GM19238 (cell line): ENCODE measurements around the gene PPRC1.

Experiments used
- DNase-seq: peaks from one replicate; pipeline ENCODE4 v3.0.0; 2011; ENCODE audit warnings: low spot score; ENCODE audit not compliant: insufficient read length

Gene PPRC1, protein sequence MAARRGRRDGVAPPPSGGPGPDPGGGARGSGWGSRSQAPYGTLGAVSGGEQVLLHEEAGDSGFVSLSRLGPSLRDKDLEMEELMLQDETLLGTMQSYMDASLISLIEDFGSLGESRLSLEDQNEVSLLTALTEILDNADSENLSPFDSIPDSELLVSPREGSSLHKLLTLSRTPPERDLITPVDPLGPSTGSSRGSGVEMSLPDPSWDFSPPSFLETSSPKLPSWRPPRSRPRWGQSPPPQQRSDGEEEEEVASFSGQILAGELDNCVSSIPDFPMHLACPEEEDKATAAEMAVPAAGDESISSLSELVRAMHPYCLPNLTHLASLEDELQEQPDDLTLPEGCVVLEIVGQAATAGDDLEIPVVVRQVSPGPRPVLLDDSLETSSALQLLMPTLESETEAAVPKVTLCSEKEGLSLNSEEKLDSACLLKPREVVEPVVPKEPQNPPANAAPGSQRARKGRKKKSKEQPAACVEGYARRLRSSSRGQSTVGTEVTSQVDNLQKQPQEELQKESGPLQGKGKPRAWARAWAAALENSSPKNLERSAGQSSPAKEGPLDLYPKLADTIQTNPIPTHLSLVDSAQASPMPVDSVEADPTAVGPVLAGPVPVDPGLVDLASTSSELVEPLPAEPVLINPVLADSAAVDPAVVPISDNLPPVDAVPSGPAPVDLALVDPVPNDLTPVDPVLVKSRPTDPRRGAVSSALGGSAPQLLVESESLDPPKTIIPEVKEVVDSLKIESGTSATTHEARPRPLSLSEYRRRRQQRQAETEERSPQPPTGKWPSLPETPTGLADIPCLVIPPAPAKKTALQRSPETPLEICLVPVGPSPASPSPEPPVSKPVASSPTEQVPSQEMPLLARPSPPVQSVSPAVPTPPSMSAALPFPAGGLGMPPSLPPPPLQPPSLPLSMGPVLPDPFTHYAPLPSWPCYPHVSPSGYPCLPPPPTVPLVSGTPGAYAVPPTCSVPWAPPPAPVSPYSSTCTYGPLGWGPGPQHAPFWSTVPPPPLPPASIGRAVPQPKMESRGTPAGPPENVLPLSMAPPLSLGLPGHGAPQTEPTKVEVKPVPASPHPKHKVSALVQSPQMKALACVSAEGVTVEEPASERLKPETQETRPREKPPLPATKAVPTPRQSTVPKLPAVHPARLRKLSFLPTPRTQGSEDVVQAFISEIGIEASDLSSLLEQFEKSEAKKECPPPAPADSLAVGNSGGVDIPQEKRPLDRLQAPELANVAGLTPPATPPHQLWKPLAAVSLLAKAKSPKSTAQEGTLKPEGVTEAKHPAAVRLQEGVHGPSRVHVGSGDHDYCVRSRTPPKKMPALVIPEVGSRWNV (N-terminal part only)

DNA sequence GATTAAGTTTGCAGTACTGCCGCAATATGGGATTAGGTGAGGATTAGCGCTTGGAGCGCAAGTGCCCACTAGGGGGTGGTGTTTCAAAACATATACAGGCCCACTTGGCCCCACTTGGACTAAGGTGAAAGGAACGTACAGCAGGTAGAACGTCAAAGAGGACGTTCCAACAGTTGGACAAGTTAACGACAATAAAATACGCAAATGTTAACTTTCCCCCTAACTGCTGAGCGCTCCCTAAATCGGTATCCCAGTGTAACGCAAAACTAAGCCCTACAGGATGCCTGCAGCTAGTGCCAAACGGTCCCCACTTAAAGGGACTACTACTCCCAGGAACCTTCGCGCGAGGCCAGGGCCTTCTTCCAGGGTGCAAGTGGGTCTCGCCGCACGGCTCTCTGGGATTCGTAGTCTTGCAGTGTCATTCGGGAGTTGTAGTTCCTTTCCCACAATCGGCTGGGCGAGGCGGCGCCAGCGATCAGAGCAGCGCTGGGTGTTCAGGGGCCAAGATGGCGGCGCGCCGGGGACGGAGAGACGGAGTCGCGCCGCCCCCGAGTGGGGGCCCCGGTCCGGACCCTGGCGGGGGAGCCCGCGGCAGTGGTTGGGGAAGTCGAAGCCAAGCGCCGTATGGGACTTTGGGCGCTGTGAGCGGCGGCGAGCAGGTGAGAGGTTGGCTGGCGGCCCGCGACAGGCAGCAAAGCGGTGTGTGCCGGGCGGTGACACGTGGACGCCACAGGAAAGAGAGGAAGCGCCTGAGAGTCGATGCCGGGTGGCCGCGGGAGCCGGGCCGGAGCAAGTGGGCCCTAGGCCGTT is at the start of gene PPRC1:
Gene PPRC1, plus strand, starts transcription at position 478 of the 810 bp plus-strand sequence. Its CDS starts 29 bp downstream, at position 507.
- DNase-seq = peak; percentile 98

DNA sequence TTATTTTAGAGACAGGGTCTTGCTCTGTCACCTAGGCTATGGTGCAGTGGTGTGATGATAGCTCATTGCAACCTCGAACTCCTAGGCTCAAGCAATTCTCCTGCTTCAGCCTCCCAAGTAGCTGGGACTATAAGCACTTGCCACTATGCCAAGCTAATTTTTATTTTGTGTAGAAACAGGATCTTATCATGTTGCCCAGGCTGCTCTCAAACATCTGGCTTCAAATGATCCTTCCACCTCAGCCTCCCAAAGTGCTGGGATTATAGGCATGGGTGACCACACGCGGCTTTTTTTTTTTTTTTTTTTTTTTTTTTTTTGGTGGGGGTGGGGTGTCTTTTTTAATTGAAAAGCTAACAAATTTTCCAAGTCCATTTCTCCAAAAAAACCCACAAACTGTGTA is 49.3 kb upstream of the PPRC1 start:
- no peak for DNase-seq

DNA sequence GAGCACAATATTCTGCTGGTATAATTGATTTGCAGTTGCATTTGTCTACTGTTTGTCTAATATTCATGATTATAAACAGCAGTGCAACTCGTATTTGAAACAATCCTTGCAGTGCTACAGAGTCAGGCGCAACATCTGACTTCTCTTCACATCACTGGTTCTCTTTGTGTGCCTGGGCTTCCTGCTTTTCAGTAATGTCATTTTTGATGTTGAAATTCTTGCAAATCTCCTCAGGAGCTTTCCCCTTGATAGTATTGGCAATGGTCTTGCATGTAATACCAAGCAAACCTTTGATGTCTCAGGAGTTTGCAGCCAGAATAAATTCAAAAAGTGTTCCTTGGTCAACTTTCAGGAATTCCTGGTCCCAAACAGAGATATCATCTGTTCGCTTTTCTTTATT is 47.5 kb upstream of the PPRC1 start:
- no peak for DNase-seq

DNA sequence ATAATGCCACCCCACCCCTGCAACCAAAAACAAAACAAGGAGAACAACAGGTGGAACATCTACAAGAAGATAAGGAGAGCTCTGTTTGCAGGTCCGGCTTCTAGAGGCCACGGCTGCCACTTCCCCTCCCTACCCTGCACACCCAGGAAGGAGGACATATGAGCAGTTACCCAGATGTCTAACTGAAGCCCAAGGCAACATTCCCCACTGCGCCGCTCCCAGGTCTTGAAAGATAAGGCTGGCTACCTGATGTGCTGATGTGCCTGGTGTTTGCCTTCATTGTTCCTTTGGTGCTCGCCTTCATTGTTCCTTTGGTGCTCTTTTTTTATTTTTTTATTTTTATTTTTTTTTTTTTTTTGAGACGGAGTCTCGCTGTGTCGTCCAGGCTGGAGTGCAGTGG is 46.6 kb upstream of the PPRC1 start:
- DNase-seq = no peak

DNA sequence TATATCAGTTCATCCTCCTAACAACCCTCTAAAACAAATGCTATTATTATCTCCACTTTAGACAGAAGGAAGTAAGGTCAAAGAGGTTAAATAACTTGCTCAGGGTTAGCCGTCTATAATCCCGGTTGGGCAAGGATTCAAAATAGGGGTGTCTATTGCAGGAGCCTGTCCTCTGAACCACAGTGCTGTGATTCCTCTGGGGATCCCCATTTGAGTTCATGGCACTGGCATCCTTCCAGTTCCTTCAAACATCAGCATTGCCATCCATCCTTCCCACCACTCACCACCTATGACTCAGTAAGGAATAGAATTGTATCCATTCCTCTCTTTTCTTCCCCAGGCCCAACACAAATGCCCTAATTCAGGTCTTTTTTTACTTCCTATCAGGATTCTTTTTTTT is 42.1 kb upstream of the PPRC1 start:
- no peak for DNase-seq

DNA sequence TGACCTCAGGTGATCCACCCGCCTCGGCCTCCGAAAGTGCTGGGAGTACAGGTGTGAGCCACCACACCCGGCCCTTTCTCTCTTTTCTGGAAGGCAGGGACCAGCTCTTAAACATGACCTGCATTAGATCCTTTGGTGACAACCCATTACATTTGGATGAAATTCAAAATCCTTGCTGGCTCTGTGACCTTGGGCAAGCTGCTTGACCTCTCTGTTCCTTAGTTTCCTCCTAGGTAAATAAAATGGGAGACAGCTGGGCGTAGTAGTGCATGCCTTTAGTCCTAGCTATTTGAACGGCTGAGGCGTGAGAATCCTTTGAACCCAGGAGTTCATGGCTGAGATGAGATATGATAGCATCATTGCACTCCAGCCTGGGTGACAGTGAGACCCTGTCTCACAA is 36.4 kb upstream of the PPRC1 start:
- no peak for DNase-seq

DNA sequence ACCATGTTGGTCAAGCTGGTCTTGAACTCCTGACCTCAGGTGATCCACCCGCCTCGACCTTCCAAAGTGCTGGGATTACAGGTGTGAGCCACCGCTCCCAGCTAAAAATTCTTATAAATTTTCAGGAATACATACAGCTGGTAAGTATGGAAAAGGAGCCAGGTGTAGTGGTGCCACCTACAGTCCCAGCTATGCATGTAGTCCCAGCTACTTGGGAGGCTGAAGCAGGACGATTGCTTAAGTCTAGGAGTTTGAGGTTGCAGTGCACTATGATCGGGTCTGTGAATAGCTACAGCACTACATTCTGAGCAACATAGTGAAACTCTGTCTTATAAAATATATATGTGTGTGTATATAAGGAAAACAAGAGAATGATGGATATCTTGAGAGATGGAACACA is 31.7 kb upstream of the PPRC1 start:
- no peak for DNase-seq

DNA sequence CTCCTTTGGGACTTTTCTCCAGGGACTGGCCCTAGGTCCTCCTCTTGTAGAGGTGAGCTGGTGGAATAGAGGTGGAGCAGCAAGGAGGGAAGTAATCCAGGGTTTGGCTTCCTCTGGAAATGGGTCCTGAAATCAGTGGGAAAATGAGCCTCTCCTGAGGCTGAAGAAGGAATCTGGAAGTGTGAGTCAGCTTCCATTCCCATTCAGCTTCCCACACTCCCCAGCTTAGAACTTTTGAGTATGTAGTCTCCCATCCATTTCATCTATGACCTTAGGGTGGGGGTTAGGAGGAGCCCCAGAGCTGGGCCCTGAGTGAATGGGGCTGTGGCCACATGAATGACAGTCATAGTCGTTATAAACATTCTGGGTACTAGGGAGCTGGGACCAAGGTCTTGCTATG is 30.4 kb upstream of the PPRC1 start:
- DNase-seq = no peak

DNA sequence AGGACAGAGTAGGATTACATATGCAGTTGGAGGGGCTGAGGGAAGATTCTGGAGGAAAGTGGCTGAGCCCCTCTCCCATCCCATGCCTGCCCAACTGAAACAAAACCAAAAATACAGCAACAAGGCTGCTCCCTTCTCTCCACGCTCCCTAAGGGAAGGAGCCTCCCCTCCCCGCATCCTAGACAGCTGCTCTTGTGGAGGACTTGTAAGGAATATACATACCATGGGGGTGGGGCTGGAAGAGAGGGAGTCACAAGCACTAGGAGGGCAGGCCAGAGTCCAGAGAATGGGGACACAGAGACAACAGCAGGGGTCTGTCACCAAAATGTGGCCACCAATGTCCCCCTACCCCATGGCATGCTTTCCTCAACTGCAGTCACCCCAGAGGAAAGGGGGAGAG is 25.8 kb upstream of the PPRC1 start:
- DNase-seq = no peak

DNA sequence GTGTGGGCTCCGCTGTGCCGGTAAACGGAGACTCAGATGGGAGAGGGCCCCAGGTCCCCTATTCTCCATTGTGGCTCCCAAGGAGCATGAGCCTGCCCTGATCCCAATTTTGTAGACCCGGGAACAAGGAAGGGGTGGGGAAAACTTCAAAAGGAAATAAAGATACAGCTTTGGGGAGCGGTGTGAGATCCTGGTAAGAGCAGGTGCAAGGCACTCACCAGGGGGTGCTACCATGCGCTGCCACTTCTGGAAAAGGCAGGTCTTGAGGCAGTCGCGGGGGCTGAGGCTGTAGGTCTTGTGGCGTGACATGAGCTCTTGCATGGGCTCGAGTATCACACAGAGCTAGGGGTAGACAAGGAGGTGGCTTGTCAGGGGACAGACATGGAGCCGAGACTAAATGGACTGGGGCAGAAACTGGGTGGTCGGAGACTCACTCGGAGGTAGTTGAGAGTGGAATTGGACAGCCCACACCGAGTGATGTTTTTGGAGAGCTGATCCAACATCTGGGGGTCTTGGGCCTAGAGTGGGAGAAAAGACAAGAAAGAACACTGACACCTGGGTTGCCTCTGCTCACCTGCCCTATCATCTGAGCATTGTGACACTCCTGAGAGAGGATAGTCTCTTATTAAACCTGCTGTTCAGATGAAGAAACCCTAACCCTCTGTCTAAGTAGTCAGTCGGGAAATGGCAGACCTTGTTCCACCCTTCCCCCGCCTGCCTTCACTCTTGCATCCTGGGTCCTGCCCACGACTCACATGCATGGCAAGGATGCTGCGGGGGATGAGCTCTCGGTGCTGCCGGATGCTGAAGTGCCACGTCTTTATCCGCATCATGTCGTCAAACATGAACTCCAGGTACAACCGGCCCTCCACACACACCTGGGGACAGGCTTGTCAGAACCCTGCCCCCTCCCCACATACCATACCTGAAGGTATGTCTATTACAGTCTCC is 23.4 kb upstream of the PPRC1 start:
- DNase-seq = no peak

DNA sequence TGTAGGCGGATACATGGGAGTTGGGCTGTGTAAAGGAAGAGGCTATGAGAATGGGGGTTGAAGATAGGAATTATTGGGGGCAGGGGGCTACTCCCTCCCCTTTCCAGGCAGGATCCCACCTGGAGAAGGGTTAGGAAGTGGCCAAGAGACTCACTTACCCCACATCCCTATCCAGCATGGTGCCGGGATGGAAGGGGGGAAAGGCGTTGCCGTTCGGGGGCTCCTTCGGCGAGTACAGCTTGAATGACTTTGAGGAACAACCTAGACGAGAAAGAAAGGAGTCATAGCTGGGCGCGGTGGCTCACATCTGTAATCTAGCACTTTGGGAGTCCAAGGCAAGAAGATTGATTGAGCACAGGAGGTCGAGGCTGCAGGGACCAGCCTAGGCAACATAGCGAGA is 21.6 kb upstream of the PPRC1 start:
- no peak for DNase-seq

DNA sequence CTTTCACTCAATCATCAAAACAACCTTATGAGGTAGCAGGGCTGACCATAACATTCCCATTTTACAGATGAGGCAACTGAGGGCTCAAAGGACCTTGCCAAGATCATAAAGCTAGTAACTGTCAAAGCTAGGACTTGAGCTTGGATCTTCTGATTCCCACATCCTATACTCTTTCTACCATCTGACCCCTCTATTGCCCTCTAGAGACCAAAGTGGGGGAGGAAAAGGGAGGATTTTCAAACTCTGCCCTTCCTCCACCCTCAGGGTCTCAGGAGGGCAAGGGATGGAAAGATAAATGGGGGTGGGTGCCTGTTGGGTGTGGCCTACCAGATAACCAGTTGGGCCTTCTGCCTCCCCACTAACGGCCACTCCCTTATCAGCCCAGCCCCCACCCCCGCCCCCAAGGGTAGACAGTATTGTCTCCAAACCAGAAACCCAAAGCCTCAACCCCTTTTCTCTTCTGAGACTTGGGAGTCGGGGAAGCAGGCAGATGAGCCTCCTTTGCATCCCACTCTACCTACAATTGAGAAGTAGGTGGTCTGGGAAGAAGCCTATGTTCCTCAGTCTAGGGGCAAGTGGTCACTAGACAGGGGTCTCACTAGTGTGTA is 20.5 kb upstream of the PPRC1 start:
- DNase-seq = no peak

DNA sequence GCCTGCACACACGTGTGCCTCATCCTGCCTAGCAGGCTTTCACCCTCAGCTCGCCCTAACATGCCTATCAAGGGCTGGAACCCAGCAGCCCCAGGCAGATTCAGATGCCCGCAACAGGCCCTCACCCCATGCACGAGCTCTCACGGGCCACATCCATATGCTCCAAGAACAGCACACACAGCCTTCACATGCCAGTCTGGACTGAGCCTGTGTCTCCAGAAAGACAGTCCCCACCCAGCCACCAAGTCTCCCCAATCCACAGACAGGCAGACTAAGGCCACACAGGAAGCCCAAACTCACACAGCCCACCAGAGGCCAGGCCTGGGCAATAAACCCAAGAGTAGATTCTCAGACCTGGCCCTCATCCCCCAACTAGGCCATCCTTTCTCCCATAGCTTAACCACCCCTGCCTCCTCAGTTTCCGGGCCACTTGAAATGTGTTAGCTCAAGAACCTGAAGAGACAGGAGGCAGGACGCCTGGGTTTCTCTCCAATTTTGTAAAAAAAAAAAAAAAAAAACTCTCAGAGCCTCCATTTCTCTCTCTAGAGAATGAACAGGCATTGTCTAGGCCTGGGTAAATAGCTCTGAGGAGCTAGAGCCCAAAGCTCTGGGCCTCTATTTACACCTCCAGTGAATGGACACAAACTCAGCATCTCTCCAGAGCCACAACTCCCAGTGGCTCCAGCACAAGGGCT is 19.4 kb upstream of the PPRC1 start:
- no peak for DNase-seq

DNA sequence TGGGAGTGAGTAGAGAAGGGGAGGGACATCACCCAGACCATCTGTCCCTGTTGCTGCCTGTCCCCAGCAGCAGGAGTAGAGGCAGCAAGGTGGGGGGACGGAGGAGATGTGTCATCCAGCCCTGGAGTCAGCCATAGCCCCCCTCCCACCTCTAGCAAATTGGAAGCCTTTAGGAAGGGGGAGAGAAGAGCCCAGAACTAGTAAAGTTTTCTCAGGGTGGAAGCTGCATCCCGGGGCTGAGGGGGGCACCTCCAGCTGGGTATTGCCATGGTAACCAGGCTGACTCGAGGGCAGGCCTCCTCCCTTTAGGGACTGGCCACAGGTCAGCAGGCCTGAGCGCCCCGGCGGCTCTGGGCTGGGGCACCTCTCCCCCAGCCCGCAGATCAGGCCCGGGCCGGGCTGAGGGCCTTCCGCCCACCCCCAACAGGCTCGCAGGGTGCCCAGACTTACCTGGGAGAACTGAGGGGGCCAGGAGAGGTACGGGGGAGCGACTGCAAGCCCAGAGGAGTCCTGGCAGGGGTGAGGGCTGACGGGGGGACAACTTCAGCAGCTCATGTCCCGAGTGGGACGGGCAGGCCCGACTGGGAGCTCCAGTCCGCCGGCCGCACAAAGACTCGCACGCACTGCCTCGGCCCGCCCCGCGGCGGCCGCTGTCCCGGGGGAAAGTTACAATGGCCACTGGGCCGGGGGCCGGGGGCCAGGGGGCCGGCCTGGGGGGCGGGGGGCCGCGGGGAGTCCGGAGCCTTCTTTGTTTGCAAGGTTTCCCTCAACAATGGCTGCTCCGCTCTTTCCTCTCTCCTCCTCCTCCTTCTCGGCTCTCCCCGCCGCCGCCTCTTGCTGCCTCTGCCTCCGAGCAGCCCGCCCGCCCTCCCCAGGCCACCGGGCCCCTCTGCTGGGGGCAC is 18.6 kb upstream of the PPRC1 start:
- no peak for DNase-seq

DNA sequence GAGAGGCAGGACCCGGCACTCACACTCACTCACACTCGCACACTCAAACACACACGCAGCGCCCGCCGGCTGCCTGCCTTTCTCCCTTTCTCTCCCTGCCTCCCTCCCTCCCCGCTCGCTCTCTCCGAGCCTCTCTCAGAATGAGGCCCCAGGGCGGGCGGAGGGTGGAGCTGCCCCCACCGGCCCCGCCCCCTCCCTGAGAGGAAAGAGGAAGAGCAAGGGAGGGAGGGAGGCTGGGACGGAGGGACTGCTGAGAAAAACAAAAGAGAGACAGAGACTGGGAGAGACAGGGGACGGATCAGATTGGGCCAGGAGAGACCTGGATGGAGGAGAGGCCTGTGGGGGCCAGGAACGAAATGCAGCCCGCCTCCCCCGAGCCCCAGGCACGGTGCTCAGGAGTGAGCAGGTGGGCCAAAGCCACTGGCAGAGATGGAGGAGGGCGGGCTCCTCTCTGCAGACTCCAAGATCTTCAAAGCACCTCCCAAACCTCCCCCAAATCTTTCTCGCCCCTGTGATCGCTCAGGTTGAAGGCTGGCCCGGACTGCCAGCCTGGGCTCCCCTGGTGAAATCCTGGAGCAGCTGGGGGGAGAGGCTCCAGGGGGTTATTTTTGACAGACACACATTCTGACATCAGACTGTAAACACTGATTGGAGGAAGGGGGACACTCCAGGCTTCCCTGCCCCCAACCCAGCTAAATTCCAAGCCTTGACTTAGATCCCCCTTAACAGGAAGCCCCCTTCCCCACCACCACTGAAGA is 17.8 kb upstream of the PPRC1 start:
- DNase-seq = peak; percentile 84

DNA sequence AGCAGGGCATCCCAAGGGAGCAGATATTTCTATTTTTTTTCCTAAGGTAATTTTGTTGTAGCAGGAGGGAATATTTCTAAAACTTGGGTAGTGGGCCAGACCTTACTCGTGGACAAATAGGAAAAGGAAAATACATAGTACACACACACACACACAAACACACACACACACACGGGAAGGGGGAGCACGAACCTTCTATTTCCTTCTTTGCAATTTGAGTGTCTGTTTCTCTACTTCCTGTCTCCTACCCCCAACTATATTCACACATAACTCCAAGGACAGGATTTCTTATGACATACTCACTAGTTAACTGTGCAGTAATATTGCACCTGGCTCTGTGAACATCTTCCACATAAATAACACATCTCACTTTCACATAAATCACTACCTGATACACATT is 17.1 kb upstream of the PPRC1 start:
- DNase-seq = no peak

DNA sequence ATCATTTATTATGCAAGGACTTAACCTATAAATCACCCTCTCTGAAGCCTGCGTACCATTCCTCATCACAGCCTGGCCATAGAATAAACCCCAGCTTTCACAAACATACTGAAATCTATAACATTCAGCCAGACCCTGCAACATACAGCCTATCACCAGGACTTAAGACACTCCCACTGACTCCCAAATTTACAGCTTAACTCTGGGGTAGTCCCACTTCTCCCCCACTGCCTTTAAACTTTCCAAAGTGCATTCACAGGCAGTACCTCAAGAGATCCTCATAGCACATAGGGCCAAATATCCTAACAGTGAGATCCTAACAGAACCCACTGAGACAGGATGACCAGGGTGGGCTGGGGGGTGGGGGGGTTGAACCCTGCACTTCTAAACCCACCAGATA is 16.2 kb upstream of the PPRC1 start:
- DNase-seq = no peak
